GM12878 (cell line): ENCODE results near the gene AHCY. TPM values are rescaled to one million over a fixed set of nuclear protein-coding genes. Genes with fewer than 3 reads are reported as not detected.

Source experiments
- BCL11A ChIP-seq: IDR thresholded peaks from 2 replicates; pipeline ENCODE4 v1.6.1; 2011; ENCODE audit warnings: low read depth, low read length
- CHD1 ChIP-seq: IDR thresholded peaks from 2 replicates; pipeline ENCODE4 v1.6.1; 2012; ENCODE audit warnings: low read depth, low read length, improper control_type of control experiment
- CHD4 ChIP-seq: fragments of 200-600 bp; sonication (generic); IDR thresholded peaks from 2 replicates; pipeline ENCODE4 v1.6.1; 2016; ENCODE audit warnings: mild to moderate bottlenecking
- FOXM1 ChIP-seq: IDR thresholded peaks from 2 replicates; pipeline ENCODE4 v1.6.1; 2012; ENCODE audit warnings: low read depth, mild to moderate bottlenecking, inconsistent platforms, low read length, moderate library complexity
- HDAC2 ChIP-seq: fragments of 200-600 bp; sonication (generic); IDR thresholded peaks from 2 replicates; pipeline ENCODE4 v1.6.1; 2017
- IKZF1 ChIP-seq: fragments of 450-650 bp; conservative IDR thresholded peaks from 2 replicates; pipeline ENCODE4 v1.6.1; 2017; ENCODE audit warnings: antibody characterized with exemption, mild to moderate bottlenecking
- MEF2B ChIP-seq: fragments of 450-650 bp; IDR thresholded peaks from 2 replicates; pipeline ENCODE4 v1.6.1; 2018; ENCODE audit warnings: mild to moderate bottlenecking, moderate library complexity; ENCODE audit not compliant: partially characterized antibody, poor library complexity, severe bottlenecking
- NBN ChIP-seq: fragments of 450-650 bp; IDR thresholded peaks from 2 replicates; pipeline ENCODE4 v1.6.1; 2016
- PAX8 ChIP-seq: fragments of 450-650 bp; IDR thresholded peaks from 2 replicates; pipeline ENCODE4 v1.6.1; 2017; ENCODE audit warnings: mild to moderate bottlenecking, moderate library complexity
- POLR2A ChIP-seq: IDR thresholded peaks from 2 replicates; pipeline ENCODE4 v1.6.1; 2011; ENCODE audit warnings: low read depth, mild to moderate bottlenecking, low read length
- POLR2AphosphoS5 ChIP-seq: IDR thresholded peaks from 2 replicates; pipeline ENCODE4 v1.6.1; 2011; ENCODE audit warnings: mild to moderate bottlenecking, low read length, inconsistent platforms
- RAD21 ChIP-seq: IDR thresholded peaks from 2 replicates; pipeline ENCODE4 v1.6.1; 2011; ENCODE audit warnings: mild to moderate bottlenecking, low read depth, low read length, moderate library complexity; ENCODE audit not compliant: insufficient read depth
- RBBP5 ChIP-seq: fragments of 200-600 bp; sonication (generic); conservative IDR thresholded peaks from 2 replicates; pipeline ENCODE4 v1.6.1; 2016
- RUNX3 ChIP-seq: IDR thresholded peaks from 2 replicates; pipeline ENCODE4 v1.6.1; 2012; ENCODE audit warnings: low read length, inconsistent platforms
- SREBF1 ChIP-seq: IDR thresholded peaks from 2 replicates; pipeline ENCODE4 v1.6.1; 2012; ENCODE audit warnings: mild to moderate bottlenecking, low read length
- SUZ12 ChIP-seq: fragments of 200-600 bp; sonication (generic); IDR thresholded peaks from one replicate; pipeline ENCODE4 v1.6.1; 2018; ENCODE audit warnings: antibody characterized with exemption, mild to moderate bottlenecking; ENCODE audit not compliant: unreplicated experiment
- TCF12 ChIP-seq: IDR thresholded peaks from 2 replicates; pipeline ENCODE4 v1.6.1; 2011; ENCODE audit warnings: low read depth, mild to moderate bottlenecking, low read length
- TCF3 ChIP-seq: IDR thresholded peaks from 2 replicates; pipeline ENCODE4 v1.6.1; 2012; ENCODE audit warnings: low read depth, mild to moderate bottlenecking, low read length, borderline replicate concordance; ENCODE audit not compliant: insufficient read depth
- ZNF207 ChIP-seq: fragments of 450-650 bp; IDR thresholded peaks from 2 replicates; pipeline ENCODE4 v1.6.1; 2014; ENCODE audit warnings: antibody characterized with exemption, mild to moderate bottlenecking, borderline replicate concordance
- ZSCAN29 ChIP-seq: fragments of 450-650 bp; IDR thresholded peaks from 2 replicates; pipeline ENCODE4 v1.6.1; 2017; ENCODE audit warnings: mild to moderate bottlenecking, moderate library complexity
- polyA plus RNA-seq, 11 experiments: library from polyadenylated mRNA; depleted of rRNA in 4 of 11; unstranded in 6 of 11; stranded (reverse) in 5 of 11; fragments of >200 nt; fragmentation: Nextera tagmentation in 4 of 11; fragmentation: Illumina TruSeq in 1 of 11; extraction: Ambion mirVana in 4 of 11; extraction: Trizol in 1 of 11; gene quantifications; 1 replicate in 1 of 11; 2 replicates in 10 of 11; pipeline versions ENCODE4 v1.2.1 to v1.2.3, GENCODE V29; 2011 to 2016; ENCODE audit warnings: inconsistent platforms in 2 of 11, missing spikeins in 2 of 11, low read depth in 1 of 11
- total RNA-seq, 4 experiments: library from RNA; depleted of rRNA in 3 of 4; stranded (reverse); fragments of >200 nt in 3 of 4; fragmentation: Illumina TruSeq in 1 of 4; extraction: Trizol in 1 of 4; gene quantifications; 2 replicates each; pipeline versions ENCODE4 v1.2.1 to v1.2.3, GENCODE V29; 2013 to 2021
- TF ChIP-seq, protein P1 (sequence below): fragments of 450-650 bp; IDR thresholded peaks from 2 replicates; pipeline ENCODE4 v1.6.1; 2016; ENCODE audit warnings: mild to moderate bottlenecking
- TF ChIP-seq, protein P2 (sequence below): fragments of 450-650 bp; IDR thresholded peaks from 2 replicates; pipeline ENCODE4 v1.6.1; 2017; ENCODE audit warnings: mild to moderate bottlenecking
- TF ChIP-seq, protein P3 (sequence below): IDR thresholded peaks from 2 replicates; pipeline ENCODE4 v1.6.1; 2012; ENCODE audit warnings: low read depth, low read length, improper control_type of control experiment
- TF ChIP-seq, protein P4 (sequence below): fragments of 450-650 bp; IDR thresholded peaks from 2 replicates; pipeline ENCODE4 v1.6.1; 2017; ENCODE audit warnings: antibody characterized with exemption, mild to moderate bottlenecking, moderate library complexity

The AHCY gene
- total and polyA plus RNA-seq, 10 of the 15 experiments (the other 5 are each of a cell fraction or from before 2014, with no cell fraction given) = 84.9 to 223 (median 181) TPM

DNA sequence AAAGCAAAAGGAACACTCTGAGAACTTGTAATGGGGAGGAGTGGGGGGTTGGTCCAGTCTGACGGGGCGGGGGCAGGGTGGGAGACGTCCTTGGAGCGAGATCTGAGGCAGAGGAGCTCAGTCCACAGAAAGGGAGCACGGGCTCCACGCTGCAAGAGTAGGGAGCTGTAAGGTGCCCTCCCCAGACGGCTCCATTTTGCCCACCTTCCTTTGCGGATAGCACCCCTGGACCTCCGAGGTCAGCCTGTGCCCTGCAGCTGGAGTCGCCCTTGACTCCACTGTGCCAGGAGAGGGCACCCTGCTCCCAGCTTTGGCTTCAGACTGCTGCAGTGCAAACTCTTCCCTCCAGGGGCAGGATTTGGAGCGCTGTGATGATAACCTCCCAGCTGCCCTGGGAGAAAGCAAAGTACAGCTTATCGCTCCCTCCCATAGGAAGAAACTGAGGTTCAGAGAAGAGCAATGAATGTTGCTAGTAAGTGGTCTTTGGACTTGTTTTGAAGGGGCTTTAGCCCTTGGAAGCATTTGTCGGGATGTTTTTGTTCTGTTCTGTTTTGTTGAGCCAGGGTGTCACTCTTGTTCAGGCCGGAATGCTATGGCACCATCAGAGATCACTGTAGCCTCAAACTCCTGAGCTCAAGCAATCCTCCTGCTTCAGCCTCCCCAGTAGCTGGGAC, 9.5 kb upstream of the AHCY start (continued):
- TF ChIP-seq, protein P1, sequence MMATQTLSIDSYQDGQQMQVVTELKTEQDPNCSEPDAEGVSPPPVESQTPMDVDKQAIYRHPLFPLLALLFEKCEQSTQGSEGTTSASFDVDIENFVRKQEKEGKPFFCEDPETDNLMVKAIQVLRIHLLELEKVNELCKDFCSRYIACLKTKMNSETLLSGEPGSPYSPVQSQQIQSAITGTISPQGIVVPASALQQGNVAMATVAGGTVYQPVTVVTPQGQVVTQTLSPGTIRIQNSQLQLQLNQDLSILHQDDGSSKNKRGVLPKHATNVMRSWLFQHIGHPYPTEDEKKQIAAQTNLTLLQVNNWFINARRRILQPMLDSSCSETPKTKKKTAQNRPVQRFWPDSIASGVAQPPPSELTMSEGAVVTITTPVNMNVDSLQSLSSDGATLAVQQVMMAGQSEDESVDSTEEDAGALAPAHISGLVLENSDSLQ = no peak
- TF ChIP-seq PAX8 (no peak), BCL11A (no peak), ZNF207 (no peak), FOXM1 (peak; percentile 85), CHD4 (no peak), NBN (no peak; the same call in 1 of the 2 replicates), SREBF1 (no peak), MEF2B (no peak), POLR2A (no peak), IKZF1 (peak; percentile 40; the same call in 1 of the 2 replicates), SUZ12 (no peak), RBBP5 (no peak), TCF3 (peak; percentile 56; the same call in 1 of the 2 replicates), RAD21 (peak; percentile 100), RUNX3 (peak; percentile 24; the same call in 1 of the 2 replicates), TCF12 (peak; percentile 69), CHD1 (no peak), ZSCAN29 (no peak), HDAC2 (no peak), POLR2AphosphoS5 (no peak)
- TF ChIP-seq, protein P2, sequence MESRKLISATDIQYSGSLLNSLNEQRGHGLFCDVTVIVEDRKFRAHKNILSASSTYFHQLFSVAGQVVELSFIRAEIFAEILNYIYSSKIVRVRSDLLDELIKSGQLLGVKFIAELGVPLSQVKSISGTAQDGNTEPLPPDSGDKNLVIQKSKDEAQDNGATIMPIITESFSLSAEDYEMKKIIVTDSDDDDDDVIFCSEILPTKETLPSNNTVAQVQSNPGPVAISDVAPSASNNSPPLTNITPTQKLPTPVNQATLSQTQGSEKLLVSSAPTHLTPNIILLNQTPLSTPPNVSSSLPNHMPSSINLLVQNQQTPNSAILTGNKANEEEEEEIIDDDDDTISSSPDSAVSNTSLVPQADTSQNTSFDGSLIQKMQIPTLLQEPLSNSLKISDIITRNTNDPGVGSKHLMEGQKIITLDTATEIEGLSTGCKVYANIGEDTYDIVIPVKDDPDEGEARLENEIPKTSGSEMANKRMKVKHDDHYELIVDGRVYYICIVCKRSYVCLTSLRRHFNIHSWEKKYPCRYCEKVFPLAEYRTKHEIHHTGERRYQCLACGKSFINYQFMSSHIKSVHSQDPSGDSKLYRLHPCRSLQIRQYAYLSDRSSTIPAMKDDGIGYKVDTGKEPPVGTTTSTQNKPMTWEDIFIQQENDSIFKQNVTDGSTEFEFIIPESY = no peak
- TF ChIP-seq, protein P3, sequence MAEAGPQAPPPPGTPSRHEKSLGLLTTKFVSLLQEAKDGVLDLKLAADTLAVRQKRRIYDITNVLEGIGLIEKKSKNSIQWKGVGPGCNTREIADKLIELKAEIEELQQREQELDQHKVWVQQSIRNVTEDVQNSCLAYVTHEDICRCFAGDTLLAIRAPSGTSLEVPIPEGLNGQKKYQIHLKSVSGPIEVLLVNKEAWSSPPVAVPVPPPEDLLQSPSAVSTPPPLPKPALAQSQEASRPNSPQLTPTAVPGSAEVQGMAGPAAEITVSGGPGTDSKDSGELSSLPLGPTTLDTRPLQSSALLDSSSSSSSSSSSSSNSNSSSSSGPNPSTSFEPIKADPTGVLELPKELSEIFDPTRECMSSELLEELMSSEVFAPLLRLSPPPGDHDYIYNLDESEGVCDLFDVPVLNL = no peak
- TF ChIP-seq, protein P4, sequence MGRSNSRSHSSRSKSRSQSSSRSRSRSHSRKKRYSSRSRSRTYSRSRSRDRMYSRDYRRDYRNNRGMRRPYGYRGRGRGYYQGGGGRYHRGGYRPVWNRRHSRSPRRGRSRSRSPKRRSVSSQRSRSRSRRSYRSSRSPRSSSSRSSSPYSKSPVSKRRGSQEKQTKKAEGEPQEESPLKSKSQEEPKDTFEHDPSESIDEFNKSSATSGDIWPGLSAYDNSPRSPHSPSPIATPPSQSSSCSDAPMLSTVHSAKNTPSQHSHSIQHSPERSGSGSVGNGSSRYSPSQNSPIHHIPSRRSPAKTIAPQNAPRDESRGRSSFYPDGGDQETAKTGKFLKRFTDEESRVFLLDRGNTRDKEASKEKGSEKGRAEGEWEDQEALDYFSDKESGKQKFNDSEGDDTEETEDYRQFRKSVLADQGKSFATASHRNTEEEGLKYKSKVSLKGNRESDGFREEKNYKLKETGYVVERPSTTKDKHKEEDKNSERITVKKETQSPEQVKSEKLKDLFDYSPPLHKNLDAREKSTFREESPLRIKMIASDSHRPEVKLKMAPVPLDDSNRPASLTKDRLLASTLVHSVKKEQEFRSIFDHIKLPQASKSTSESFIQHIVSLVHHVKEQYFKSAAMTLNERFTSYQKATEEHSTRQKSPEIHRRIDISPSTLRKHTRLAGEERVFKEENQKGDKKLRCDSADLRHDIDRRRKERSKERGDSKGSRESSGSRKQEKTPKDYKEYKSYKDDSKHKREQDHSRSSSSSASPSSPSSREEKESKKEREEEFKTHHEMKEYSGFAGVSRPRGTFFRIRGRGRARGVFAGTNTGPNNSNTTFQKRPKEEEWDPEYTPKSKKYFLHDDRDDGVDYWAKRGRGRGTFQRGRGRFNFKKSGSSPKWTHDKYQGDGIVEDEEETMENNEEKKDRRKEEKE = no peak
